ENCODE data around the gene SPRTN.
"Not testable (repeated sequence)": the region's sequence is repeated elsewhere in the genome, so short reads cannot be mapped to it uniquely, and the experiment has no call there.

SPRTN gene

GRCh38 chr1:231335663-231336602 lies 2.2 kb upstream of the SPRTN start:
- FAIRE-seq (no peak), DNase-seq (ENCODE audit: insufficient read length, low spot score) (no peak)

GRCh38 chr1:231337043-231337471 lies 1.0 kb upstream of the SPRTN start:
- DNase-seq (ENCODE audit: insufficient read length, low spot score): no peak
- FAIRE-seq: no peak

- FAIRE-seq (peak; percentile 94), DNase-seq (ENCODE audit: insufficient read length, low spot score) (peak; percentile 98)
Observed at GRCh38 chr1:231337472-231338269, 422 bp upstream of the SPRTN start, which contains the start of gene EXOC8. Gene EXOC8 (minus strand): TSS chr1:231337852. CDS start chr1:231337745, 107 bp downstream.

GRCh38 chr1:231340328-231341013 lies 2.4 kb downstream of the SPRTN start:
- no peak for DNase-seq (ENCODE audit: insufficient read length, low spot score)
- FAIRE-seq: no peak

GRCh38 chr1:231347961-231348360 lies 9.9 kb downstream of the SPRTN start:
- FAIRE-seq: no peak

GRCh38 chr1:231348442-231348841 lies 10.3 kb downstream of the SPRTN start:
- FAIRE-seq: no peak
- no peak for DNase-seq (ENCODE audit: insufficient read length, low spot score)

More at GRCh38 chr1:231347961-231348360, 9.9 kb downstream of the SPRTN start:
- DNase-seq (ENCODE audit: insufficient read length, low spot score): no peak

- not testable (repeated sequence) for FAIRE-seq; DNase-seq (ENCODE audit: insufficient read length, low spot score)
Observed at GRCh38 chr1:231348856-231349255, 10.8 kb downstream of the SPRTN start.

- FAIRE-seq: no peak
- DNase-seq (ENCODE audit: insufficient read length, low spot score): no peak
Observed at GRCh38 chr1:231351816-231352215, 13.7 kb downstream of the SPRTN start.

- DNase-seq (ENCODE audit: insufficient read length, low spot score) (no peak), FAIRE-seq (no peak)
Observed at GRCh38 chr1:231353086-231353485, 15.0 kb downstream of the SPRTN start.

- DNase-seq (ENCODE audit: insufficient read length, low spot score): no peak
- no peak for FAIRE-seq
Observed at GRCh38 chr1:231354330-231355020, 16.4 kb downstream of the SPRTN start.

GRCh38 chr1:231355171-231355570 lies 17.1 kb downstream of the SPRTN start:
- DNase-seq (ENCODE audit: insufficient read length, low spot score) (no peak), FAIRE-seq (no peak)

GRCh38 chr1:231357187-231357772 lies 19.2 kb downstream of the SPRTN start:
- DNase-seq (ENCODE audit: insufficient read length, low spot score): no peak
- no peak for FAIRE-seq

- peak; percentile 69 for DNase-seq (ENCODE audit: insufficient read length, low spot score)
- no peak for FAIRE-seq
Observed at GRCh38 chr1:231357831-231358354, 19.8 kb downstream of the SPRTN start.

GRCh38 chr1:231359113-231359512 lies 21.0 kb downstream of the SPRTN start:
- FAIRE-seq: no peak

GRCh38 chr1:231362325-231362724 lies 24.2 kb downstream of the SPRTN start:
- DNase-seq (ENCODE audit: insufficient read length, low spot score): no peak
- FAIRE-seq: no peak

More at GRCh38 chr1:231359113-231359512, 21.0 kb downstream of the SPRTN start:
- no peak for DNase-seq (ENCODE audit: insufficient read length, low spot score)

- no peak for FAIRE-seq
- DNase-seq (ENCODE audit: insufficient read length, low spot score): no peak
Observed at GRCh38 chr1:231363624-231364023, 25.5 kb downstream of the SPRTN start.

GRCh38 chr1:231364192-231364591 lies 26.1 kb downstream of the SPRTN start:
- FAIRE-seq (no peak), DNase-seq (ENCODE audit: insufficient read length, low spot score) (no peak)

GRCh38 chr1:231369282-231369681 lies 31.2 kb downstream of the SPRTN start:
- no peak for DNase-seq (ENCODE audit: insufficient read length, low spot score)
- FAIRE-seq: no peak

GRCh38 chr1:231372501-231372900 lies 34.4 kb downstream of the SPRTN start:
- DNase-seq (ENCODE audit: insufficient read length, low spot score) (no peak), FAIRE-seq (no peak)

Data from HTR-8/SVneo (cell line).